Stimulated activated CD8-positive, alpha-beta memory T cell treated with anti-CD3 and anti-CD28 coated beads, Interleukin-4, amount 100 ng/mL, for 1 hour (primary cell): ENCODE data around the gene CCDC9B.

Experiments
- DNase-seq, 2 donors: peaks; one replicate each; pipeline ENCODE4 v3.0.0-alpha.2; 2020; ENCODE audit warnings: low read depth in 2 of 2, low spot score in 1 of 2

CCDC9B gene

DNA sequence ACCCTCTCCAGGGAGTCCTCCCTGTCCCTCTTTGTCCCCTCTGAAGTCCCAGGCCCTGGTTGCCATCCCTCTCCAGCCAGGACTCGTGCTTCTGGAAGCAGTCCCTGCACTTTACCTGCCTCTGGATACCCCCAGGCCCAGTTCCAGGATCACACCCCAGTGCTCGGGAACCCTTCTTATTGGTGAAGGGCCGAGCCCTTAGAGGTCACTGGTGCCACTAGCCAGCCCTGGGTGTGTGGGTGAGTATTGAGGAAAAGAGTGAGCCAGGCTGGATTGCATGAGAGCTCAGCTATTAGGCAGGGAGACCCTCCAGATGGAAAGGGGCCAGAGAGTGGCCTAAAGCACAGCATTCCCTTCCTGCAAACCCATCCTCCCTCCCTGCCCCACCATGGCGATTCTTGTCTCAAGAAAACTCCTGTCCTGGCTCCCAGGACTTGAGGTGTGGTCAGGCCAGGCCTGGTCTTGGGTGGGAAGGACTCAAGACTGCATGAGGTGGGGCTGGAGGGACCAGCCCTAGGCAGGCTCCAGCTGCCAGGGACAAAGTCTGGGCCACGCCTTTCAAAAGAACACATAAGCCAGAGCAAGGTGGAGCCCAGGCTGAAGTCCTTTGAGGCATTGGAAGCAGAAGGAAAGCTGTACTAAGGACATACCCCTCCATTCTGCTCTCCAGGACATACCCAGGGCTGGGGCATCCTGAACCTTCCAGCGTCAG, 5.3 kb upstream of the CCDC9B start:
- no peak for DNase-seq

- DNase-seq: no peak
These were observed 4.6 kb upstream of the CCDC9B start for GRCh38 chr15:40345225-40345866.

DNA sequence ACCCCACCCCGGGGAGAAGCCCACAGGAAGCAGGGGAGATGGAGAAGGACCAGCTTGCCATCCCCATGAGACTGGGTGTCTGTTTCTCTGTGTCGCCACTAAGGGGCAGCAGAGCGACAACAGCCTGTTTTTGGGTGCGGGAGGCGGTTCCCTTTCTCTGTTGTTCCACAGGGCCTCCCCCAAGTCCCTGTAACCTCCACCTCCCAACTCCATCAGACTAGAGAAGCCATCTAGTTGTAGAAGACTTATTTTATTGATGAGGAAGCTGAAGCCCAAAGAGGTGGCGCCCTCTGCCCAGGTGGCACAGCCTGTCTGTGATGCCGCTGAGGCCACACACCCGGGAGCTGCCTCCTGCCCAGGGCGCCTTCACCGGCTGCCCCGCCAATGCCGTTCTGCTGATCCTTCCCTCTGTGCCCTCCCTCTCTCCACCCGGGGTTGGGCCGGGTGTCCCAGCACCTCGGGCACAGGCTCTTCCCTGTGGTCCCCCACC, 3.9 kb upstream of the CCDC9B start:
- peak in 1 of 2 donors; percentile 48 for DNase-seq

DNA sequence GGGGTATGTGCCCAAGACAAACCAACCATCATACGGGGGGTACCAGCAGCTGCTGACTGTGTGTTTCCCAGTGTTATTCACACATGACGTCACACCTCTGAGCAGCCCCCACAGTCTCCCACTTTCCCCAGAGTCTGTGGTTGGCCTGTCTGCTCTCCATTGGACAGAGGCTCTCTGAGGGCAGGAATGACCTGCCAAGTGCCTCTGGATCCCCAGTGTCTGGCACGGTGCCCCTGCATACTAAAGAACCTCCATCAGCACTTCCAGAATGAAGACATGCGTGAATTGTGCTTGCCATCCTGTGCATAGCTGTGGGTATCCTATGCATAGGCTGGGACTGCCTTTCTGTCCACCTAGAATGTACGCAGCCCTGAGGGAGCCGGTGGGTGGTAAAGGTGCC, 3.5 kb upstream of the CCDC9B start:
- DNase-seq: no peak

GRCh38 chr15:40343512-40343911, 2.8 kb upstream of the CCDC9B start:
- no peak for DNase-seq

GRCh38 chr15:40342416-40343320, 1.9 kb upstream of the CCDC9B start:
- no peak for DNase-seq

DNA sequence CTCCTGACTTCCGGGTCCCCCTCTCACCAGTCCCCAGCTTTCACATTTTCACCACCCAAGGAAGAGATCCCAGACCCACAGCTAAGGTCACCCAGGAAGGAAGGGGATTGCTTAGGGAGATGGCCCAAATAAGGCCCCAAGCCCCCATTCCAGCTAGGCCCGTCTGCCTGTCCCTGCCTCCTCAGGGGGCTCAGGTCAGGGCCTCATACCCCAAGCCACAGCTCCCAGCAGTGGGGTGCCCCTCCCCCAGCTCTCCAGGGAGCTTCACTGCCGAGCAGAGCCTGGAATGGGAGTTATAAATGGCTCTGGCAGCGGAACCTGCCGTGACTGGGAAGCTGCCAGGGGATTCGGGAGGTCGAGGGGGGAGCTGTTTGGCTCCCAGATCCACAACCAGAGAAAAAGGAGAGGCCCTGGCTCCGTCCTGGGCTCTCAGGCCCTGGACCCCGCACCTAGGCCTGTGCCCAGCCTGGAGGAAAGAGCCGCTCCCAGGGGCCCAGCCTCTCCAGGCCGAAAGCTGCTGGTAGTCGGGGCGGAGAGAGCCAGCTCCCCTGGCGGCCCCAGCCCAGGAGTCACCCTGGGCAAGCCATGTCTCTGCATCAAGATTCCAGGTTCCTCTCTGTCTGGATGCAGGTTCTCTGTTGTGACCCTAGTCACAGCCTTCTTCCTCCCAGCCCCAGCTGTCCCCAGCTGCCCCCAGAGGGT, 550 bp downstream of the CCDC9B start:
- no peak for DNase-seq

GRCh38 chr15:40339621-40339945, 1.2 kb downstream of the CCDC9B start:
- DNase-seq: no peak

GRCh38 chr15:40338921-40339620, 1.7 kb downstream of the CCDC9B start:
- no peak for DNase-seq

DNA sequence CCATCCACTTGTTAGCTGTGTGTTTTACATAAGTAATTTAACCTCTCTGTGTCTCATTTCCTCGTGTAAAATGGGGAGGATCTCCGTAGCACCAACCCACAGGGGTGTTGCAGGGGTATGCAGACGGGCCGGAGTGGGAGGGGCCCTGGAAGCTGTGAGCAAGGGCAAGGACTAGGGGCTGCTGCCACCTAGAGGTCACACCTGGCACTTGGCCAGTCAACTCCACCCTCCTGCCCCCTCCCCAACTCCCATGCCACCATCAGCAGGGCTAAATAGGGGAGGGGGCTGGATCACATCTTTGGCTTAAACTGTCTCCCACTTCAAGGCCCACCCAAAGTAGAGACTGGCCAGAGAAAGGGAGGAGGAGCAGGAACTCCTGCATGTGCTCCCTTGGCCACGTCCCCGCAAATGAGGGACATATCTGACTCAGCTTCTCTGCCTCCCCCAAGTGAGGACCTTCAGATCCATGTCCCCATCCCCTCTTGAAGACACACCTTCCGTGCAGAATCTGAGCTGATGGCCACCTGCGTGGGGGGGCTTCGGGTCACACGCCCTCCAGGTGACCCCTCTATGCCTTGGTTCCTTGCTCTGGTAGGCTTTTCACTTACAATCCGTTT, 2.6 kb downstream of the CCDC9B start:
- peak in 1 of 2 donors; percentile 57 for DNase-seq

DNA sequence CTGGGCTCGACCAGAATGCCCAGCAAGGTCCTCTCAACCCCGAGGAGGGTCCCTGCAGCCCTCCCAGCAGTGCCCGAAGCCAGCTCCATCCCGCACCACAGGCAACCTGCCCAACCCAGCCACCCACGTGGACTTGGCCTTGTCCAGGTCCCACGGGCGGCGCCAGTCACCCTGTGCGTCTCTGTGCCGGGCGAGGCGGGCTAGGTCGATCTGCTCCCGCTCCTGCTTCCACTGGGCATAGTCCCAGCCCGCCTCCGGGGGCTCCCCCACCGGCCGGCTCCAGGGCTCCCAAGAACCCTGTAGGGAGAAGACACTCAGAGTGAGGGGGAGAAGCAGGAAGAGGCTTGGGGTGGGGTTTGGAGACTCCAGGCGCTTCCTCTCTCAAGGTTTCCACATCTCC, 3.1 kb downstream of the CCDC9B start:
- no peak for DNase-seq

- no peak for DNase-seq
These were observed 4.0 kb downstream of the CCDC9B start for GRCh38 chr15:40336744-40337122.

DNA sequence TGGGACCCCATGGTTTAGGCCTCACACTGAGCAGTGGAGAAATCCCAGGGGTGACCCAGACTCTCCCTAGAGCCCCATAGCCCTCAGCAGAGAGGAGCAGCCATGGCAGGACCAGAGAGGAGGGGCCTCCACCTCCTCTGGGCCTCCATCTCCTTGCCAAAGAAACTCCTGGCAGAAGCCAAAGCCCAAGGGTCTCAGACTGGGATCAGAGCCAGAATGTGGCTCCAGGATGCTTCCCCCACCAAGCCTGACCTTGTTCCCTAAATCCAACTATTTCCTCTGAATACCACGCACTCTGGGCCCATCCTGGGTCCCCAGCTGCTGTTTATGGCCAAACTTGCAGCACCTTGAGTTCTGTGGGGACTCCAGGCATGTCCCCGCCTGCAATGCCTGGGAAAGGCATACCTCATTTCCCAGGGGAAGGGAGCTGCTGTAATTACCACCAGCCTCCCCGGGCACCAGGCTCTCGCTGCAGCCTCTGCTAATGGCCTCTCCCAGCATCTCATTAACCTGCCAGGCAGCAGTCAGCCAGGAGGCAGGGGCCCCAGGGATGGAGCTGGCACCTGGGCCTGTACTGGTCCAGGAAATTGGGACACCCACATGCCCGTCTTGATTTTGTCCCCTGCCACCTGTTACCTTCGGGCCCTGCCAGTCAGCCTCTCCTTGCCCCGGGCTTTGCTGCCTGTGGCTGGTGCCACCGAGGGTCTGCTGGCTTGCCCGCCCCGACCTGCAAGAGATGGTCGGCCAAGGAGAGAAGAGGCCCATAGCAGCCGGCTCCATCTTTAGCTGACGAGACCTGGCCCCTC, 4.6 kb downstream of the CCDC9B start:
- DNase-seq: no peak

DNA sequence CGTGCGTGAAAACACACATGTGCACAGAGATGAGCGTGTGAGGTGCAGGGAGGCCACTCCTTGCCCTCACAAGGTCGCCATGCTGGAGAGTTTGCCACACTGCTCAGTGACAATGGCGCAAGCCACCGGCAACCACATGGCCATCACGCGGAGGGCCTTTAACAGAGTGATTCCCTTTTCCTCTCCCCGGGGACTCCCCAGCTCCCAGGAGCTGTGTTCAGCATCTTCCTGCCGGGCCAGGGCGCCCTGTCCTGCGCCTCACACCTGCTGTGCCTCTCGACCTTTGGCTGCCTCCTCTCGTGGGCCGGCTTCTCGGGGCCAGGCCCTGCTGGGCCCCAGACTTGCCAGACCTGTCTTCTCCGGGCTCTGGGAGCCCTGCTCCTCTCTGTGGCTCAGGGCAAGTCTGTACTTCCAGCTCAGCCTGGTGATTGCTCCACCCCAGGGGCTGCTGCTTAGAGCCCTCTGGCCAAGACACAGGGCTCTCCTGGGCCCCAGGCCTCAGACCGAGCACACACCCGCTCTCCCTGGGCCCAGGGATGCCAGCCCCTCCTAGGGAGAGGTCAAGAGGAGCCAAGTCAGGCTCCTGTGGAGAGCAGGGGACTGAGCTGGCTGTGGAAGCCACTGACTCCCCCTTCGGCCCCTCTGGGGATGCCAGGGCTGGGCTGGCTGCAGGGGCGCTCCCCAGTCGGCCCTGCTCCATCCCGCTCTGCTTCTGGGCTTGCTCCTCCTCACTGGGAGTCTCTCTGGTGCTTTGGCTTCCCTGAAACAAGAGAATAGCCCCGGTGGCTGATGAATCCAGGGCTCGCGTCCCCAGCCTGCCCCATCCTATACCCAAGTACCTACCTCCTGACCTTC, 5.6 kb downstream of the CCDC9B start:
- no peak for DNase-seq

- no peak for DNase-seq
These were observed 6.2 kb downstream of the CCDC9B start for GRCh38 chr15:40334541-40334940.

DNA sequence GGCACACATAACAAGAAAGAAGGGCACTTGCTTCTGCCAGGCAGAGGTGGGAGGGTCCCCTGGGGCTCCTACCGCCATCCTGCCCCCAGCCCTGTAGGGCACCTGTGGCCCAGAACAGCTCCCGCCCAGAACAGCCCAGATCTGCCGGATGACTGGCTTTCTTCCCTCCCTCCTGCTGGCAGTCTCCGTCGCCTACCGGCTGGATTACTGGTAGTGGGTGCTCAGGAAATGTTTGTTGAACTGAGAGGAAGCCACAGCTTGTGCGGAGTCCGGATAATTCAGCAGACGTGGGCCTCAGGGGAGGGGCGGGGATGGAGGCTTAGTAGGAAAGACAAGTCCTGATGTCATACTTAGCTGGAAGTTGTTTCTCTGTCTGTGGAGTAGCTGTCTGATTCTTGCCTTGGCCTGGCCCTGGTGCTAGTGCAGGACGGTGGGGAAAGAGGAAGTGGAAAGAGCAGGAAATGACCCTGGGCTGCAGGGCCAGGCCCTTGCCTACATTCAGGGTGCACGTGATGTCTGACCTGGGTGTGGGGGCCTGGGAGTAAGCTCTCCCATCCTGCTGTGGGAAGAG, 6.7 kb downstream of the CCDC9B start:
- no peak for DNase-seq

- no peak for DNase-seq
These were observed 8.5 kb downstream of the CCDC9B start for GRCh38 chr15:40332113-40332781.

- no peak for DNase-seq
These were observed 9.1 kb downstream of the CCDC9B start for GRCh38 chr15:40331637-40332036.
